Fibroblast of skin of abdomen (primary cell): ENCODE measurements around the gene BARHL1.

Experiments
- DNase-seq: peaks from one replicate; pipeline ENCODE4 v3.0.0-alpha.2; 2013

The BARHL1 gene

GRCh38 chr9:132622159-132622558, 39.8 kb downstream of the BARHL1 start:
- DNase-seq: peak; percentile 54

- no peak for DNase-seq
Measured at GRCh38 chr9:132626285-132626684, 43.9 kb downstream of the BARHL1 start.

GRCh38 chr9:132627106-132627505, 44.7 kb downstream of the BARHL1 start:
- DNase-seq: no peak

- no peak for DNase-seq
Measured at GRCh38 chr9:132627594-132627993, 45.2 kb downstream of the BARHL1 start.

- DNase-seq: no peak
Measured at GRCh38 chr9:132628746-132629145, 46.3 kb downstream of the BARHL1 start.

- no peak for DNase-seq
Measured at GRCh38 chr9:132630116-132630515, 47.7 kb downstream of the BARHL1 start.

GRCh38 chr9:132630811-132631210, 48.4 kb downstream of the BARHL1 start:
- no peak for DNase-seq

- peak; percentile 79 for DNase-seq
Measured at GRCh38 chr9:132631280-132631679, 48.9 kb downstream of the BARHL1 start.

- DNase-seq: no peak
Measured at GRCh38 chr9:132631685-132632084, 49.3 kb downstream of the BARHL1 start.

GRCh38 chr9:132632413-132633129, 50.2 kb downstream of the BARHL1 start:
- no peak for DNase-seq

GRCh38 chr9:132634327-132634726, 51.9 kb downstream of the BARHL1 start:
- no peak for DNase-seq

GRCh38 chr9:132637351-132637750, 54.9 kb downstream of the BARHL1 start:
- no peak for DNase-seq

GRCh38 chr9:132637801-132638200, 55.4 kb downstream of the BARHL1 start:
- DNase-seq: no peak

GRCh38 chr9:132638240-132638639, 55.8 kb downstream of the BARHL1 start:
- DNase-seq: no peak

- DNase-seq: no peak
Measured at GRCh38 chr9:132639322-132639721, 56.9 kb downstream of the BARHL1 start.
